ENCODE data around the gene RFX5. TPM values are rescaled to one million over a fixed set of nuclear protein-coding genes. Genes with fewer than 3 reads are reported as not detected.
A peak's percentile ranks its signal among the peaks of the same experiment; 100 is the strongest.

RFX5 gene
- polyA plus RNA-seq, 1 donor (not counting 4 experiments of a cell fraction or from before 2014, with no cell fraction given): 55.4 TPM

GRCh38 chr1:151312411-151312810 lies 34.6 kb downstream of the RFX5 start:
- Histone ChIP-seq H3K9me1 (ENCODE audit: control insufficient read depth, extremely low read depth, insufficient read depth, low read length) (peaks cover 7% of the 10 kb centered on the region), H3K36me3 (ENCODE audit: control insufficient read depth in 2 of 2, extremely low read depth in 1 of 2, insufficient read depth in 2 of 2, low read length in 2 of 2) (peaks cover 35 to 66% of the 10 kb centered on the region in 2 experiments), H3K4me3 (ENCODE audit: control insufficient read depth in 2 of 3, extremely low read depth in 1 of 3, insufficient read depth in 2 of 3, low read depth in 1 of 3, low read length in 3 of 3) (no peak overlapping the region), H3K79me2 (ENCODE audit: control insufficient read depth, insufficient read depth, low read length) (peaks cover 11% of the 10 kb centered on the region), H2AFZ (ENCODE audit: control insufficient read depth, low read length) (no peak overlapping the region), H3K27me3 (ENCODE audit: control insufficient read depth, extremely low read depth, insufficient read depth, low read length) (no peaks in the 10 kb centered on the region), H3K4me1 (ENCODE audit: control insufficient read depth, extremely low read depth, insufficient read depth, low read length) (peaks cover 23% of the 10 kb centered on the region), H3K27ac (ENCODE audit: control insufficient read depth, insufficient read depth, low read length) (peak overlapping the region; percentile 96), H3K9ac (ENCODE audit: control insufficient read depth, extremely low read depth, insufficient read depth, low read length) (peak overlapping the region; percentile 66), H4K20me1 (ENCODE audit: control insufficient read depth, extremely low read depth, insufficient read depth, low read length) (peaks cover 7% of the 10 kb centered on the region), H3K9me3 (ENCODE audit: control insufficient read depth, low read depth, low read length) (no peaks in the 10 kb centered on the region), H3K4me2 (ENCODE audit: control insufficient read depth, extremely low read depth, insufficient read depth, low read depth, low read length) (peak overlapping the region; percentile 59)
- FAIRE-seq: no peak
- TF ChIP-seq CTCF (optimal IDR thresholded peaks at IDR 0.05 in 1 of 3, IDR thresholded peaks at IDR 0.05 in 1 of 3, conservative IDR thresholded peaks at IDR 0.05 in 1 of 3; ENCODE audit: extremely low read depth in 1 of 3, insufficient read depth in 2 of 3, low read length in 3 of 3): no peak
- no peak for DNase-seq (ENCODE audit: low read depth, low spot score)
- dilution Hi-C loops (cut with MboI; ENCODE audit: extremely low pct_ligation_motif_present, low sequenced_read_pairs): no loop called here

- peaks cover 9% of the 10 kb centered on the region for H3K9me1 ChIP-seq (ENCODE audit: control insufficient read depth, extremely low read depth, insufficient read depth, low read length)
- H3K27ac ChIP-seq (ENCODE audit: control insufficient read depth, insufficient read depth, low read length): peak overlapping the region; percentile 96
- dilution Hi-C loops (cut with MboI; ENCODE audit: extremely low pct_ligation_motif_present, low sequenced_read_pairs): no loop called here
- H2AFZ ChIP-seq (ENCODE audit: control insufficient read depth, low read length): no peak overlapping the region
- DNase-seq (ENCODE audit: low read depth, low spot score) (peak; percentile 97), FAIRE-seq (peak; percentile 98)
- H3K27me3 ChIP-seq (ENCODE audit: control insufficient read depth, extremely low read depth, insufficient read depth, low read length): no peaks in the 10 kb centered on the region
- peaks cover 7% of the 10 kb centered on the region for H4K20me1 ChIP-seq (ENCODE audit: control insufficient read depth, extremely low read depth, insufficient read depth, low read length)
- H3K9me3 ChIP-seq (ENCODE audit: control insufficient read depth, low read depth, low read length): no peaks in the 10 kb centered on the region
- peak overlapping the region in 1 of 3 experiments; percentile 25 for H3K4me3 ChIP-seq (ENCODE audit: control insufficient read depth in 2 of 3, extremely low read depth in 1 of 3, insufficient read depth in 2 of 3, low read depth in 1 of 3, low read length in 3 of 3)
- TF ChIP-seq EZH2 (IDR thresholded peaks at IDR 0.05; ENCODE audit: low read length) (no peak), CTCF (optimal IDR thresholded peaks at IDR 0.05 in 1 of 3, IDR thresholded peaks at IDR 0.05 in 1 of 3, conservative IDR thresholded peaks at IDR 0.05 in 1 of 3; ENCODE audit: extremely low read depth in 1 of 3, insufficient read depth in 2 of 3, low read length in 3 of 3) (no peak)
- peaks cover 23% of the 10 kb centered on the region for H3K4me1 ChIP-seq (ENCODE audit: control insufficient read depth, extremely low read depth, insufficient read depth, low read length)
- peak overlapping the region; percentile 59 for H3K4me2 ChIP-seq (ENCODE audit: control insufficient read depth, extremely low read depth, insufficient read depth, low read depth, low read length)
- peak overlapping the region; percentile 66 for H3K9ac ChIP-seq (ENCODE audit: control insufficient read depth, extremely low read depth, insufficient read depth, low read length)
- H3K36me3 ChIP-seq (ENCODE audit: control insufficient read depth in 2 of 2, extremely low read depth in 1 of 2, insufficient read depth in 2 of 2, low read length in 2 of 2): peaks cover 36 to 69% of the 10 kb centered on the region in 2 experiments
- peaks cover 11% of the 10 kb centered on the region for H3K79me2 ChIP-seq (ENCODE audit: control insufficient read depth, insufficient read depth, low read length)
Measured at GRCh38 chr1:151311589-151312331, 35.3 kb downstream of the RFX5 start.

All from keratinocyte (primary cell).